Calu3 (cell line): ENCODE measurements around the gene KLHL21. TPM values are rescaled to one million over a fixed set of nuclear protein-coding genes. Genes with fewer than 3 reads are reported as not detected.

Experiments
- BruUV-seq: library from RNA; stranded (reverse); fragments of 400-500 nt; replicated peaks from 2 replicates; lab custom pipeline; 2021; lab: Mats Ljungman, UMichigan
- CTCF ChIA-PET: fragments of 300-600 bp; sonication (Branson Sonifier 250); formaldehyde crosslinking; loops from one replicate; lab custom pipeline; 2022; ENCODE audit warnings: antibody characterized with exemption; lab: Charles Lee
- DNase-seq: peaks from one replicate; pipeline ENCODE4 v3.0.0; 2022
- H3K27ac Mint-ChIP-seq: one replicate; pipeline ENCODE4 v1.8.0; 2022; ENCODE audit warnings: mixed read lengths; ENCODE audit not compliant: unreplicated experiment
- H3K27me3 Mint-ChIP-seq: one replicate; pipeline ENCODE4 v1.8.0; 2022; ENCODE audit warnings: mixed read lengths; ENCODE audit not compliant: unreplicated experiment
- H3K36me3 Mint-ChIP-seq: one replicate; pipeline ENCODE4 v1.8.0; 2022; ENCODE audit warnings: mild to moderate bottlenecking, moderate library complexity, mixed read lengths; ENCODE audit not compliant: insufficient read depth, unreplicated experiment
- H3K4me1 Mint-ChIP-seq: one replicate; pipeline ENCODE4 v1.8.0; 2022; ENCODE audit warnings: mild to moderate bottlenecking, low read depth, mixed read lengths; ENCODE audit not compliant: unreplicated experiment
- H3K4me3 Mint-ChIP-seq: one replicate; pipeline ENCODE4 v1.8.0; 2022; ENCODE audit warnings: mild to moderate bottlenecking, low read depth, moderate library complexity, mixed read lengths; ENCODE audit not compliant: unreplicated experiment
- H3K9me3 Mint-ChIP-seq: one replicate; pipeline ENCODE4 v1.8.0; 2022; ENCODE audit warnings: low read depth, mixed read lengths; ENCODE audit not compliant: unreplicated experiment
- intact Hi-C: fragments of 100-400 bp; cut with micrococcal nuclease; formaldehyde crosslinking; loops from one replicate; pipeline ENCODE4 v1.10.0; 2022; ENCODE audit not compliant: unreplicated experiment
- total RNA-seq: library from RNA; stranded (reverse); gene quantifications from 2 replicates; pipeline ENCODE4 v1.2.3, GENCODE V29; 2022
- TF ChIP-seq, protein P1 (sequence below): fragments of 200-600 bp; IDR thresholded peaks from one replicate; pipeline ENCODE4 v1.8.0; 2022; ENCODE audit warnings: antibody characterized with exemption; ENCODE audit not compliant: unreplicated experiment

Gene KLHL21
- total RNA-seq, 1 experiment from 2014 or later: 21.8 TPM

DNA sequence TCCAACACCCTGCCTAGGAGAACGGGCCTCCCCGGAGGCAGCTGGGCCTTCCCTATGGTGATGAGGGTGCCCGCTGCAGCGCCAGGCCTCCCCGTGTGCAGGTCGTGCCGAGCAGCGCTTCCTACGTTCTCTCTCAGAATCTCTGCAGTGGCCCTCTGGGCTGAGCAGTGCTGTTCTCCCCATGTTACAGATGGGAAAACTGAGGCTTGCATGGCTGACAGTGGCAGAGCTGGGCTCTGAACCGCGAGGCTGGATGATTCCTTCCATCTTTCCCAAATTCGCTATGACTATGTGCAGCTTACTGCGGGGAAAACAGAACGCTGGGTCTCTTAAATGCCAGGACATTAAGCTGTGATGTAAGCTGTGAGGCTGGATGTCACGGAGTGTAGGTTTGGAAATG lies 8.9 kb downstream of the KLHL21 start:
- TF ChIP-seq, protein P1, sequence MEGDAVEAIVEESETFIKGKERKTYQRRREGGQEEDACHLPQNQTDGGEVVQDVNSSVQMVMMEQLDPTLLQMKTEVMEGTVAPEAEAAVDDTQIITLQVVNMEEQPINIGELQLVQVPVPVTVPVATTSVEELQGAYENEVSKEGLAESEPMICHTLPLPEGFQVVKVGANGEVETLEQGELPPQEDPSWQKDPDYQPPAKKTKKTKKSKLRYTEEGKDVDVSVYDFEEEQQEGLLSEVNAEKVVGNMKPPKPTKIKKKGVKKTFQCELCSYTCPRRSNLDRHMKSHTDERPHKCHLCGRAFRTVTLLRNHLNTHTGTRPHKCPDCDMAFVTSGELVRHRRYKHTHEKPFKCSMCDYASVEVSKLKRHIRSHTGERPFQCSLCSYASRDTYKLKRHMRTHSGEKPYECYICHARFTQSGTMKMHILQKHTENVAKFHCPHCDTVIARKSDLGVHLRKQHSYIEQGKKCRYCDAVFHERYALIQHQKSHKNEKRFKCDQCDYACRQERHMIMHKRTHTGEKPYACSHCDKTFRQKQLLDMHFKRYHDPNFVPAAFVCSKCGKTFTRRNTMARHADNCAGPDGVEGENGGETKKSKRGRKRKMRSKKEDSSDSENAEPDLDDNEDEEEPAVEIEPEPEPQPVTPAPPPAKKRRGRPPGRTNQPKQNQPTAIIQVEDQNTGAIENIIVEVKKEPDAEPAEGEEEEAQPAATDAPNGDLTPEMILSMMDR: no peak
- DNase-seq: no peak
- H3K27me3 Mint-ChIP-seq: no peaks in the 10 kb centered on the region
- H3K4me1 Mint-ChIP-seq: no peaks in the 10 kb centered on the region
- CTCF ChIA-PET: no interaction called here
- H3K36me3 Mint-ChIP-seq: peaks cover 29% of the 10 kb centered on the region
- H3K9me3 Mint-ChIP-seq: no peaks in the 10 kb centered on the region
- intact Hi-C loops: no loop called here
- BruUV-seq: no TSS peak
- H3K4me3 Mint-ChIP-seq: no peak overlapping the region
- H3K27ac Mint-ChIP-seq: no peak overlapping the region

DNA sequence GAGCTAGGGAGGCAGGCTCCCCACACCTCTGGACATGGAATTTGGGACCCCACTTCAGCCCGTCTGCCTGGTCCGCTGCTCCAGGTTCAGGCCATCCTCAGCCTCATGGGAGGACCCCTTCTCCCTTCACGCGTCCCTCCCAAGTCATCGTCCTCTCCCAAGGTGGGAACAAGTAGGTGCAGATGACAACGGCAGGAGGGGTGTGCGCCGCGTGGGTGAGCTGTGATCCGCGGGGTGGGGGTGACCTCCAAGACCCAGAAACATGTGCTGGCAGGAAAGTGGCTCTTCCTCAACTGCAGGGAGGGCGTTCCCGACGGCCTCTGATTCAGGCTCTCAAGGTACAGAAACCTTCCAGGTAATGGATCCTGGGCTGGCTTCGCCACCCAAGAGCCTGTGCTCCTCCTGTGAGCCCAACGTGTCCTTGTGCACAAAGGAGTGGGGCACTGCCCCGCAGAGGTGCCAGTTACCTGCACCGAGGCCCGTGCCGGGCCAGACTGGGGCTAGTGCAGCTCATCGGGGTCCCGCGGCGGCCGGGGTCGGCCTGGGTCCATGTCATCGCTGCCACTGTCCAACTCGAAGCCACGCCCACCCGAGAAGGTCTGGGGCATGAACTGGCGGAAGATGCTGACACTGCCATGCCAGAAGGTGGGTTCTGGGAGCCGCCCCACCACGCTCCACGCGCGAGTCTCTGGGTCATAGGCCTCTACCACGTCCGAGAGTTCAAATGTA lies 9.6 kb downstream of the KLHL21 start:
- TF ChIP-seq, protein P1: no peak
- peaks cover 22% of the 10 kb centered on the region for H3K36me3 Mint-ChIP-seq
- no peaks in the 10 kb centered on the region for H3K9me3 Mint-ChIP-seq
- H3K27ac Mint-ChIP-seq: no peak overlapping the region
- H3K4me1 Mint-ChIP-seq: no peaks in the 10 kb centered on the region
- DNase-seq: no peak
- H3K27me3 Mint-ChIP-seq: no peaks in the 10 kb centered on the region
- no TSS peak for BruUV-seq
- H3K4me3 Mint-ChIP-seq: no peak overlapping the region
- CTCF ChIA-PET: no interaction called here
- intact Hi-C loops: no loop called here

DNA sequence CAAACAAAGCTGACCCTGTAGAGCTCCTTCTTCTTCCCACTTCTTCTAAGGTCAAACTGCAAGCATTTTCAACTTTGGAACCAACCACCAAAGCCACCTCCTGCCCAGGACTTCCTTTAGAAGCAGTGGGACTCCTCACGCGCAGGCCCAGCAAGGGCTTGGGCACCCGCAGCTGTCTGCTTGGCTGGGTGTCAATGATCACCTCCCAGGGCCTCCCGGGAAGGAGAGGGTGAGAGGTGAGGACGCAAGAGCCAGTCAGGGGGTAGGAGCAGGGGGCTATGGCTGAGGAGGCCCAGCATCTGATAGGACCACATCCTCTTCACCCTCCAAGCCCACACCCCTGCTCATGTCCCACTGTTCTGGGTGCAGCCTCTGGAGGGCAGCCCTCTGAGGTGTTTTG lies 10.2 kb downstream of the KLHL21 start:
- Mint-ChIP-seq H3K36me3 (peaks cover 17% of the 10 kb centered on the region), H3K9me3 (no peaks in the 10 kb centered on the region), H3K4me3 (no peak overlapping the region), H3K27me3 (no peaks in the 10 kb centered on the region), H3K4me1 (no peaks in the 10 kb centered on the region), H3K27ac (no peak overlapping the region)
- DNase-seq: no peak
- intact Hi-C loops: no loop called here
- CTCF ChIA-PET: no interaction called here
- BruUV-seq: no TSS peak
- TF ChIP-seq, protein P1: no peak

DNA sequence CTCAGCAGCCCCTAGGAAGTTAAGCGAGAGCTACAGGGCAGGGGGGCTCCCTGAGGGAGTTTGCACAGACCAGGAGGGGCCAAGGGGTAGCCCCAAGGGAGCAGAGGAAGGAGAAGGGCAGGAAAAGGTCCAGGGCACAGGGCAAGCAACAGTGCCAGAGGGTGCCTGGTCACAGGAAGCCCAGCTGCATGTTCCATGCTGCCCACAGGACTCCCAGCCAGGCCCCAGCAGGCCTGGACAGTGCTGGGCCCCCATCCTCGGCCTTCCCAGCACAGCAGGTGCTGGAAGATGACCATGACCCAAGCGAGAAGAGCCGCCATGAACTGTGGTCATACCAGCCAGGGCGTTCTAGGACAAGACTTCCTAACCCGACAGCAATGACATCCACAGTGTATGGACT lies 11.0 kb downstream of the KLHL21 start:
- CTCF ChIA-PET: no interaction called here
- Mint-ChIP-seq H3K36me3 (peaks cover 17% of the 10 kb centered on the region), H3K9me3 (no peaks in the 10 kb centered on the region), H3K4me1 (no peaks in the 10 kb centered on the region), H3K27me3 (no peaks in the 10 kb centered on the region), H3K4me3 (no peak overlapping the region), H3K27ac (no peak overlapping the region)
- TF ChIP-seq, protein P1: no peak
- no TSS peak for BruUV-seq
- intact Hi-C loops: no loop called here
- no peak for DNase-seq
